ENCODE results near the gene BRD7.
"Not testable (repeated sequence)": the region's sequence is repeated elsewhere in the genome, so short reads cannot be mapped to it uniquely, and the experiment has no call there.

GRCh38 chr16:50345210-50345609 is 23.6 kb downstream of the BRD7 start:
- TF ChIP-seq CTCF (IDR thresholded peaks at IDR 0.05; ENCODE audit: low read depth, low read length, missing input control); RXRA (IDR thresholded peaks at IDR 0.05); TAF1 (conservative IDR thresholded peaks at IDR 0.05); JUND (IDR thresholded peaks at IDR 0.05); ATF3 (IDR thresholded peaks at IDR 0.05); REST (IDR thresholded peaks at IDR 0.05); RAD21 (IDR thresholded peaks at IDR 0.05); SP1 (IDR thresholded peaks at IDR 0.05): not testable (repeated sequence)

Data from liver (tissue), 3 donors.